PC-3 (cell line): Measurements from ENCODE around the gene ZBTB24.

Experiments
- EZH2 ChIP-seq: fragments of 300-600 bp; sonication (generic); IDR thresholded peaks from one replicate; pipeline ENCODE4 v1.6.1; 2017; ENCODE audit warnings: antibody characterized with exemption, mild to moderate bottlenecking, low read length; ENCODE audit not compliant: unreplicated experiment
- EZH2phosphoT487 ChIP-seq: fragments of 300-600 bp; sonication (generic); IDR thresholded peaks from 2 replicates; pipeline ENCODE4 v1.6.1; 2018; ENCODE audit warnings: mild to moderate bottlenecking, antibody characterized with exemption, low read length, borderline replicate concordance
- TF ChIP-seq, protein P1 (sequence below): fragments of 300-600 bp; sonication (generic); conservative IDR thresholded peaks from 2 replicates; pipeline ENCODE4 v1.5.1; 2017; ENCODE audit warnings: antibody characterized with exemption, low read depth, mild to moderate bottlenecking, low read length

DNA sequence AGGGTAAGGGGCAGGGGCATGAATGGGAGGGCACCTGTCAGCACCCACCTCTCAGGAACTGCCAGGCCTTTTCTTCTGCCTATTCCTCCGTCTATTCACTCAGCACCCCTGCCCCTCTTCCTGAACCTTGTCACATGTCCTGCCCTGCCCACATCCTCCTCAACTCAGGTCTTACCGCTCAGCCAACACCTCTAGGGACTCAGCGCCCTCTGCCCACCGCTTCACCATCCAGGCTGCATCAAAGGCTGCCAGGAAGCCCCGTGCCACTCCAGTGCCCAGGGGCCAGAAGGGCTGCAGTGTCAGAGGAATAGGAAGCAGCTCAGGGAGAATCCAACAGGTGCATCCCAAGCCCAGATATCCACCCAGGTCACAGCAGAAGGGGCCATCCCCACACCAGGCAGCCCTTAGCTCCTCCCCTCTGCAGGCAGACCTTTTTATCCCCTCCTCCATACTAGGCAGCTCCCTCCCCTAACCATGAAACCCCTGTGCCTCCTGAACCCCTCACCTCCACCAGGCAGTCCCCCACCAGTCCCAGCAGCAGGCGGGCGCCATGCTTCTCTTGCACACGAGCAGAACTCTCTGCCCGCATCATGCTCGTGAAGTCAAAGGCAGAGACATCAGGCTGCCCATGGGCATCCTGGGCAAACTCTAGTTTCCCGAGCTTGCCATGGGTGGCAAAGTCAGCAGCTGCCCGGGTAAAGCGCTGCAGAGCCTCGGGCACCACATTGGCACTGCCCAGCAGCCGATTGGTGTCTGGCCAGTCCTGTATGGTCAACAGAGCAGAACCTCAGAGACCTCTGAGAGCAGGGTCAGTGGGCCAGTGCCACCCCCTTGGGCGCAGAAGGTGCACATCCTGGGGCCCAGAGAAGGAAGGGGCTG lies 33.0 kb downstream of the ZBTB24 start:
- TF ChIP-seq, protein P1, sequence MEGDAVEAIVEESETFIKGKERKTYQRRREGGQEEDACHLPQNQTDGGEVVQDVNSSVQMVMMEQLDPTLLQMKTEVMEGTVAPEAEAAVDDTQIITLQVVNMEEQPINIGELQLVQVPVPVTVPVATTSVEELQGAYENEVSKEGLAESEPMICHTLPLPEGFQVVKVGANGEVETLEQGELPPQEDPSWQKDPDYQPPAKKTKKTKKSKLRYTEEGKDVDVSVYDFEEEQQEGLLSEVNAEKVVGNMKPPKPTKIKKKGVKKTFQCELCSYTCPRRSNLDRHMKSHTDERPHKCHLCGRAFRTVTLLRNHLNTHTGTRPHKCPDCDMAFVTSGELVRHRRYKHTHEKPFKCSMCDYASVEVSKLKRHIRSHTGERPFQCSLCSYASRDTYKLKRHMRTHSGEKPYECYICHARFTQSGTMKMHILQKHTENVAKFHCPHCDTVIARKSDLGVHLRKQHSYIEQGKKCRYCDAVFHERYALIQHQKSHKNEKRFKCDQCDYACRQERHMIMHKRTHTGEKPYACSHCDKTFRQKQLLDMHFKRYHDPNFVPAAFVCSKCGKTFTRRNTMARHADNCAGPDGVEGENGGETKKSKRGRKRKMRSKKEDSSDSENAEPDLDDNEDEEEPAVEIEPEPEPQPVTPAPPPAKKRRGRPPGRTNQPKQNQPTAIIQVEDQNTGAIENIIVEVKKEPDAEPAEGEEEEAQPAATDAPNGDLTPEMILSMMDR = no peak
- TF ChIP-seq EZH2 (no peak), EZH2phosphoT487 (no peak)
